ENCODE data around the gene TRAF7. TPM values are rescaled to one million over a fixed set of nuclear protein-coding genes. Genes with fewer than 3 reads are reported as not detected.

TRAF7 gene
- total RNA-seq, 1 experiment from 2014 or later, result 199 TPM

GRCh38 chr16:2210009-2210332, 54.4 kb downstream of the TRAF7 start:
- CTCF ChIA-PET, result no interaction called here

DNA sequence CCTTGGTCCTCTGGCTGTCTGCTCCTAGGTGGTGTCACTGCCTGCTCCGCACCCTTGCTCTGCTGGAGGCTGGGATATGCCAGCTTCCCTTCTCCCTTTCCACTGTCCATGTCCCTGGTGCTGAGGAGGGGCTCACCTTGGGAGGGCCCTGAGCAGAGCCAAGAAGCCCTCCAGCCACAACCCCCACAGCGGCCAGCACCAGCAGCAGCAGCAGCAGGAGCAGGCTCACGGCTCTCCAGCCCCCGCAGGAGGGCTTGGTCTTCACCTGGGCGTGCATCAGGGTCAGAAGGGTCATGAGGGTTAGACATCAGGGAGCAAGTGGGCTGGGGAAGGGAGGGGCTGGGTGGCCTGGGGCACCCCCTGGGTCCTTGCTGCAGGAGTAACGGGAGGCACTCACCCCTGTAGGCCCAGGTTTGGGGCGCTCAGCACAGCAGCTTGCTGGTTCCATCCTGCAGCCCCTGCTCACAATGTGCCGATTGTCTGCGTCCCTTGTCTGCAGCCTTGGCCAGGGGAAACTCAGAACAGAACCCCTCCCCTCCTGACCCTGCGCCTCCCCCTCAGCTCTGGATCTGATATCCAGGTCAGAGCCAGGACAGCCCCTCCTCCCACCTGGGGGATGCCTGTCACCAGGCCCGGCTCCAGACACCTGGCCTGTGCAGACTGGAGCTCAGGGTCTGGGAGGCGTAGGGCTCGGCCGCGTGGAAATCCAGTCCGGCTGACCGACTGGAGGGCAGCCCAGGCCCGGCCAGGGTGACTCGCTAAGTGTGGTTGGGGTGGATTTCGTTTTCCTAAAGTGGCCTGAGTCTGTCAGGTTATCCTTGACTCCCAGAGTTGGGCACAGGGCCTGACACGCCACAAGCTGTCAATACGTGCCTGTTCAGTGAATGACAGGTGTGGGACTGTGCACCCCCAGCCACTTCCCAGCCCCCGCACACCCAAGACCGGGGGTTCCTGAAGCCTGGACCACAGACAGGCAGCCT, 55.1 kb downstream of the TRAF7 start, which contains the start of gene BRICD5:
TSS of gene BRICD5 (minus strand) at position 478 of the 980 bp plus-strand sequence. CDS start at position 448, 30 bp downstream.
- ChIA-PET POLR2A (ENCODE audit: unreplicated experiment) (no interaction called here), CTCF (no interaction called here)
- peaks cover 19% of the 10 kb centered on the region; the same call in 1 of the 2 replicates for H4K20me1 ChIP-seq (ENCODE audit: insufficient read depth)
- BruUV-seq (replicated peaks), result no TSS peak
- H3K4me1 ChIP-seq (replicated peaks; ENCODE audit: insufficient read depth), result peaks cover 29% of the 10 kb centered on the region
- H2AFZ ChIP-seq, result no peak within 1 kb of the TSS
- no peaks in the 10 kb centered on the region for H3K9me3 ChIP-seq (ENCODE audit: insufficient read depth, low read depth)
- H3K9me2 ChIP-seq (ENCODE audit: insufficient read depth), result no peaks in the 10 kb centered on the region
- DNase-seq, result no peak
- H3K4me2 ChIP-seq, result peak within 1 kb of the TSS; percentile 99; the same call in 1 of the 2 replicates
- H3F3A ChIP-seq (ENCODE audit: insufficient read depth, low read depth), result peaks cover 39% of the 10 kb centered on the region
- H3K27me3 ChIP-seq (ENCODE audit: insufficient read depth, low read depth), result no peaks in the 10 kb centered on the region
- intact Hi-C loops (cut with micrococcal nuclease; ENCODE audit: unreplicated experiment), result loop anchor here (5.0 kb wide), 1 partner anchor 42 kb away; the partner anchor contains the start of gene ECI1
- H3K36me3 ChIP-seq (ENCODE audit: low read depth), result 0 out of 2 replicates have a peak, but pooled peaks cover 6% of the 10 kb centered on the region
- no peak within 1 kb of the TSS for H3K27ac ChIP-seq
- no peak within 1 kb of the TSS for H3K4me3 ChIP-seq
- H3K79me2 ChIP-seq (ENCODE audit: low read depth), result peaks cover 34% of the 10 kb centered on the region
- TF ChIP-seq EZH2 (IDR thresholded peaks at IDR 0.05; ENCODE audit: low read depth), result no peak
- TF ChIP-seq, protein P1, sequence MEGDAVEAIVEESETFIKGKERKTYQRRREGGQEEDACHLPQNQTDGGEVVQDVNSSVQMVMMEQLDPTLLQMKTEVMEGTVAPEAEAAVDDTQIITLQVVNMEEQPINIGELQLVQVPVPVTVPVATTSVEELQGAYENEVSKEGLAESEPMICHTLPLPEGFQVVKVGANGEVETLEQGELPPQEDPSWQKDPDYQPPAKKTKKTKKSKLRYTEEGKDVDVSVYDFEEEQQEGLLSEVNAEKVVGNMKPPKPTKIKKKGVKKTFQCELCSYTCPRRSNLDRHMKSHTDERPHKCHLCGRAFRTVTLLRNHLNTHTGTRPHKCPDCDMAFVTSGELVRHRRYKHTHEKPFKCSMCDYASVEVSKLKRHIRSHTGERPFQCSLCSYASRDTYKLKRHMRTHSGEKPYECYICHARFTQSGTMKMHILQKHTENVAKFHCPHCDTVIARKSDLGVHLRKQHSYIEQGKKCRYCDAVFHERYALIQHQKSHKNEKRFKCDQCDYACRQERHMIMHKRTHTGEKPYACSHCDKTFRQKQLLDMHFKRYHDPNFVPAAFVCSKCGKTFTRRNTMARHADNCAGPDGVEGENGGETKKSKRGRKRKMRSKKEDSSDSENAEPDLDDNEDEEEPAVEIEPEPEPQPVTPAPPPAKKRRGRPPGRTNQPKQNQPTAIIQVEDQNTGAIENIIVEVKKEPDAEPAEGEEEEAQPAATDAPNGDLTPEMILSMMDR (conservative IDR thresholded peaks at IDR 0.05), result no peak

More at GRCh38 chr16:2210009-2210332, 54.4 kb downstream of the TRAF7 start:
- intact Hi-C loops (cut with micrococcal nuclease; ENCODE audit: unreplicated experiment), result loop anchor here (5.0 kb wide), 1 partner anchor 42 kb away; the partner anchor contains the start of gene ECI1
- H3K36me3 ChIP-seq (ENCODE audit: low read depth), result 0 out of 2 replicates have a peak, but pooled peaks cover 6% of the 10 kb centered on the region
- H3K4me1 ChIP-seq (replicated peaks; ENCODE audit: insufficient read depth), result peaks cover 29% of the 10 kb centered on the region
- no peak overlapping the region for H3K4me2 ChIP-seq
- no peaks in the 10 kb centered on the region for H3K9me3 ChIP-seq (ENCODE audit: insufficient read depth, low read depth)
- peaks cover 34% of the 10 kb centered on the region for H3K79me2 ChIP-seq (ENCODE audit: low read depth)
- peaks cover 19% of the 10 kb centered on the region; the same call in 1 of the 2 replicates for H4K20me1 ChIP-seq (ENCODE audit: insufficient read depth)
- no peak for DNase-seq
- POLR2A ChIA-PET (ENCODE audit: unreplicated experiment), result no interaction called here
- H2AFZ ChIP-seq, result no peak overlapping the region
- no peaks in the 10 kb centered on the region for H3K27me3 ChIP-seq (ENCODE audit: insufficient read depth, low read depth)
- no peaks in the 10 kb centered on the region for H3K9me2 ChIP-seq (ENCODE audit: insufficient read depth)
- no peak overlapping the region for H3K27ac ChIP-seq
- TF ChIP-seq EZH2 (IDR thresholded peaks at IDR 0.05; ENCODE audit: low read depth), result no peak
- TF ChIP-seq, protein P1 (conservative IDR thresholded peaks at IDR 0.05), result no peak
- peaks cover 36% of the 10 kb centered on the region; the same call in 1 of the 2 replicates for H3F3A ChIP-seq (ENCODE audit: insufficient read depth, low read depth)
- BruUV-seq (replicated peaks), result no TSS peak
- no peak overlapping the region for H3K4me3 ChIP-seq

DNA sequence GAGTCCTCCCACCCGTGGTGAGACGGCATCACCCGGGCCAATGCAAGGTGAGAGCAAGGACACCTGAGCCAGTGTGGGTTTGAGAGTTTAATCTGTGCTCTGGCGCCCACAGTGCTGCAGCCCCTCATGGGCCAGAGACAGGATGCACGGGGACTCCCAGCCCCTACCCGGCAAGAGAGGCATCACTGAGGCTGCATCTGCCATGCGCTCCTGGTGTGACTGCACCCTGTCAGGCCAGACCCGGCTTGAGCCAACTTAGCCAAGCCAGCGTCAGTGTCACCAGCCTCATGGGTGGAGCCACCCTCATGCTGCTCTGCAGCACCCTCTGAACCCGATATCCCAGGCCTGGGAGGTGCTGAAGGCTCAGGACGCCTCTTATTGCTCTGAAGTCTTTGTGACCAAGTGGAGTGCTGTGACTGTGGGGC, 56.4 kb downstream of the TRAF7 start:
- CTCF ChIA-PET, result no interaction called here
- BruUV-seq (replicated peaks), result no TSS peak
- intact Hi-C loops (cut with micrococcal nuclease; ENCODE audit: unreplicated experiment), result loop anchor here (5.0 kb wide), 1 partner anchor 40 kb away; the partner anchor contains the start of gene ECI1
- POLR2A ChIA-PET (ENCODE audit: unreplicated experiment), result no interaction called here
- H3K9me3 ChIP-seq (ENCODE audit: insufficient read depth, low read depth), result no peaks in the 10 kb centered on the region
- no peaks in the 10 kb centered on the region for H3K9me2 ChIP-seq (ENCODE audit: insufficient read depth)
- H3K4me3 ChIP-seq, result no peak overlapping the region; the same call in 1 of the 2 replicates
- TF ChIP-seq, protein P1 (conservative IDR thresholded peaks at IDR 0.05), result no peak
- TF ChIP-seq EZH2 (IDR thresholded peaks at IDR 0.05; ENCODE audit: low read depth), result no peak
- H4K20me1 ChIP-seq (ENCODE audit: insufficient read depth), result peaks cover 19% of the 10 kb centered on the region; the same call in 1 of the 2 replicates
- peak overlapping the region; percentile 99 for H3K4me2 ChIP-seq
- no peak overlapping the region for H2AFZ ChIP-seq
- peaks cover 28% of the 10 kb centered on the region for H3K4me1 ChIP-seq (replicated peaks; ENCODE audit: insufficient read depth)
- H3K36me3 ChIP-seq (ENCODE audit: low read depth), result 0 out of 2 replicates have a peak, but pooled peaks cover 6% of the 10 kb centered on the region
- peaks cover 50% of the 10 kb centered on the region for H3F3A ChIP-seq (ENCODE audit: insufficient read depth, low read depth)
- H3K27ac ChIP-seq, result no peak overlapping the region
- H3K27me3 ChIP-seq (ENCODE audit: insufficient read depth, low read depth), result no peaks in the 10 kb centered on the region
- peaks cover 29% of the 10 kb centered on the region for H3K79me2 ChIP-seq (ENCODE audit: low read depth)
- no peak for DNase-seq

All from PC-9 (cell line).